Epithelial cell of proximal tubule (primary cell): Measurements from ENCODE around the gene AP3B1. TPM values are rescaled to one million over a fixed set of nuclear protein-coding genes. Genes with fewer than 3 reads are reported as not detected.

ENCODE experiments used
- DNase-seq: peaks from one replicate; pipeline ENCODE4 v3.0.0-alpha.2; 2011; ENCODE audit warnings: low read depth
- H3K4me3 ChIP-seq: 2 replicates; pipeline ENCODE4 v1.5.1; 2011; ENCODE audit warnings: low read depth, mild to moderate bottlenecking, low read length
- CTCF ChIP-seq: conservative IDR thresholded peaks from 2 replicates; pipeline ENCODE4 v1.5.1; 2012; ENCODE audit warnings: low read depth, mild to moderate bottlenecking, low read length
- total RNA-seq: library from RNA; depleted of rRNA; stranded (reverse); fragments of >200 nt; gene quantifications from 2 replicates; pipeline ENCODE4 v1.2.3, GENCODE V29; 2015

AP3B1 gene
- total RNA-seq, 1 donor from 2014 or later: 47.1 TPM

GRCh38 chr5:78283802-78284201 lies 10.7 kb downstream of the AP3B1 start:
- DNase-seq: no peak
- no peak overlapping the region for H3K4me3 ChIP-seq
- TF ChIP-seq CTCF: no peak

DNA sequence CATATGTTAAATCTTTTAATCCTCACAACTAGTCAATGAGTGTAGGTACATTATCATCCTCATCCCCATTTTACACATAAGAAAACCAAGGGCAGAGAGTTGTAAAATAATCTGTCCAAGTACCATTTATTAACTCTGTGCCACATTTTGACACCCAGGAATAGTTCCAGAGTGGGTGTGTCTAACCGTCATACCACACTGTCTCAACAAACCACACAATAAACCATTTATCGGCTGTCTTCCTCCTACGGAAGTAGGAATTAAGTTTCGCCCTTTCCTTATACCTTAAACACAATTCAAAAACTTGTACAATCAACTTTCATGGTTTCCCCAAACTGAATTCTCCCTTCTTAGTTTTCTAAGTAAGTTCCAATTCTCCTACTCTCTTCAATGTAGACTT lies 11.4 kb downstream of the AP3B1 start:
- no peak for DNase-seq
- no peak overlapping the region for H3K4me3 ChIP-seq
- TF ChIP-seq CTCF: no peak

- DNase-seq: no peak
- no peak for TF ChIP-seq CTCF
- no peak overlapping the region for H3K4me3 ChIP-seq
These were observed 14.2 kb downstream of the AP3B1 start for GRCh38 chr5:78280261-78280660.

- H3K4me3 ChIP-seq: no peak overlapping the region
- no peak for DNase-seq
- no peak for TF ChIP-seq CTCF
These were observed 15.3 kb downstream of the AP3B1 start for GRCh38 chr5:78279194-78279593.

DNA sequence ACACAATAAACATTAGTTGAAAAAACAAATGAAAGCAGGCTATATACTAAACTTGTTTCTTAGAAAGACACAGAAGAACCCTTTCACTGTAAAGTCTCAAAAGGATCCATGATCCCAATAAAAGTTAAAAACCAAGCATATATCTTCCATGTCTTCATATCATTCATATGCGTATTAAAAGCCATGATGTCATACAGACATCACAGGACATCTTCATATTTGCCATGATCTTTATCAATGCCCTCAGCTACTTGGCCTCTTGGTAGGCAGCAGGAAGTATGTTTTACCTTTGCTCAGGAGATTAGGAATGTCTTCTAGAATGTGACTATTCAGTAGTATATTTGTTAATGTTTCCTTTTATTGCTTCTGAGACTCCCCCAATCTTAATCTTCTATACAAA lies 16.8 kb downstream of the AP3B1 start:
- no peak for DNase-seq
- TF ChIP-seq CTCF: no peak

DNA sequence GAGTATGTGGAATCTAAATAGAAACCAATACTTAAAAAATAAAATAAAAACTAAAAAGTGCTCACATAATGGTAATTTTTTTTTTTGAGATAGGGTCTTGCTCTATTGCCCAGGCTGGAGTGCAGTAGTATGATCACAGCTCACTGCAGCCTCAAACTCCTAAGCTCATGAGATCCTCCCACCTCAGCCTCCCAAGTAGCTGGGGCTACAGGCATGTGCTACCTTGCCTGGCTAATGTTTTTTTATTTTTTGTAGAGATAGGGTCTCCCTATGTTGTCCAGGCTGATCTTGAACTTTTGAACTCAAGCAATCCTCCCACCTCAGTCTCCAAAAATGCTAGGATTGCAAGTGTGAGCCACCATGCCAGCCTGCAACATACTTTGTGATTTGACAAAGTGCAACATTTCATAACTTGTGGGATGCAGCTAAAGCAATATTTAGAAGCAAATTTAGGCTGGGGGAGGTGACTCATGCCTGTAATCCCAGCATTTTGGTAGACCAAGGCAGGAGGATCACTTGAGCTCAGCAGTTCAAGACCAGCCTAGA lies 18.4 kb downstream of the AP3B1 start:
- DNase-seq: no peak
- TF ChIP-seq CTCF: no peak
- H3K4me3 ChIP-seq: no peak overlapping the region

More for the DNA sequence above, 16.8 kb downstream of the AP3B1 start:
- no peak overlapping the region for H3K4me3 ChIP-seq

DNA sequence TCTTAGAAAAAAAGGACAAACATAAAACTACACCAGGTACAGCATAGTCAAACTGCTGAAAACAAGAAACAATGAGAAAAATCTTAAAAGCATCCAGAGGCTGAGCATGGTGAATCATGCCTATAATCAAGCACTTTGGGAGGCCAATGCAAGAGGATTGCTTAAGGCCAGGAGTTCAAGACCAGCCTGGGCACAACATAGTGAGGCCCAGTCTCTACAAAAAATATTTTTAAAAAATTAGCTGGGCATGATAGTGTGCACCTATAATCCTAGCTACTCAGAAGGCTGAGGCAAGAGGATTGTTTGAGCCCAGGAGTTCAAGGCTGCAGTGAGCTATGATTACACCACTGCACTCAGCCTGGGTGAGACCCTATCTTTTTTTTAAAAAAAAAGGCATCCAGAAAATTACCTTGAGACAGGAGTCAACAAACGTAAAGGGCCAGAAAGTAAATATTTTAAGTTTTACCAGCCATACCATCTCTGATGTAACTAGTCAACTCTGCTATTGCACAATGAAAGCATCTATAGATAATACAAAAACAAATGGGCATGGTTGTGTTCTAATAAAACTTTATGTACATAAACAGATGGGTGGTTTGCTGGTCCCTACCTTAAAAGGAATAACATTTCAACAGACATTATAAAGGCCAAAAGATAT lies 19.8 kb downstream of the AP3B1 start:
- TF ChIP-seq CTCF: no peak
- no peak overlapping the region for H3K4me3 ChIP-seq
- DNase-seq: no peak
